GM12875 (cell line): ENCODE results near the gene OR2T11.
"Not testable (repeated sequence)": the region's sequence is repeated elsewhere in the genome, so short reads cannot be mapped to it uniquely, and the experiment has no call there.

Experiments
- H3K4me3 ChIP-seq: one replicate; pipeline ENCODE4 v1.5.1; 2011; ENCODE audit warnings: low read depth, low read length, control low read depth
- CTCF ChIP-seq: IDR thresholded peaks from 2 replicates; pipeline ENCODE4 v1.5.1; 2011; ENCODE audit warnings: low read depth, mild to moderate bottlenecking, control low read depth, inconsistent platforms, low read length, moderate library complexity, borderline replicate concordance; ENCODE audit not compliant: insufficient read depth

OR2T11 gene

GRCh38 chr1:248634991-248635390, at the start of gene OR2T11:
TSS of gene OR2T11 (minus strand) at chr1:248635091. CDS start at chr1:248627128, 7,963 bp downstream.
- H3K4me3 ChIP-seq, result not testable (repeated sequence)

- H3K4me3 ChIP-seq, result no peak overlapping the region
- no peak for TF ChIP-seq CTCF
Measured at GRCh38 chr1:248681651-248682050, 46.8 kb upstream of the OR2T11 start.

- TF ChIP-seq CTCF, result no peak
- H3K4me3 ChIP-seq, result no peak overlapping the region
Measured at GRCh38 chr1:248670003-248670402, 35.1 kb upstream of the OR2T11 start.

- H3K4me3 ChIP-seq, result not testable (repeated sequence)
Measured at GRCh38 chr1:248663453-248664328, 28.8 kb upstream of the OR2T11 start.

- not testable (repeated sequence) for H3K4me3 ChIP-seq
Measured at GRCh38 chr1:248656797-248657196, 21.9 kb upstream of the OR2T11 start.

GRCh38 chr1:248655354-248655753, 20.5 kb upstream of the OR2T11 start, which contains the start of gene OR2T27:
TSS of gene OR2T27 (minus strand) at chr1:248655528. CDS start at chr1:248650884, 4,644 bp downstream.
- not testable (repeated sequence) for H3K4me3 ChIP-seq

- not testable (repeated sequence) for H3K4me3 ChIP-seq
Measured at GRCh38 chr1:248648770-248649536, 14.1 kb upstream of the OR2T11 start.

- H3K4me3 ChIP-seq, result not testable (repeated sequence)
Measured at GRCh38 chr1:248645178-248645577, 10.3 kb upstream of the OR2T11 start, which contains the start of gene OR2T35. TSS of gene OR2T35 (minus strand) at chr1:248645278. CDS start at chr1:248639258, 6,020 bp downstream.

- not testable (repeated sequence) for H3K4me3 ChIP-seq
Measured at GRCh38 chr1:248642971-248643651, 8.2 kb upstream of the OR2T11 start.

GRCh38 chr1:248641583-248641982, 6.7 kb upstream of the OR2T11 start:
- H3K4me3 ChIP-seq, result not testable (repeated sequence)

GRCh38 chr1:248640906-248641305, 6.0 kb upstream of the OR2T11 start:
- not testable (repeated sequence) for H3K4me3 ChIP-seq

GRCh38 chr1:248639652-248640051, 4.8 kb upstream of the OR2T11 start:
- not testable (repeated sequence) for H3K4me3 ChIP-seq

- not testable (repeated sequence) for H3K4me3 ChIP-seq
Measured at GRCh38 chr1:248636612-248637011, 1.7 kb upstream of the OR2T11 start.
